ENCODE data around the gene DMD. TPM values are rescaled to one million over a fixed set of nuclear protein-coding genes. Genes with fewer than 3 reads are reported as not detected.

DMD gene
- polyA plus RNA-seq, 3 donors, result 0.23 TPM; not detected in 2

GRCh38 chrX:32687379-32687778 is 524.0 kb downstream of the DMD start:
- H3K27ac Mint-ChIP-seq, result no peak overlapping the region
- H3K27me3 ChIP-seq (ENCODE audit: control insufficient read depth in 2 of 2, insufficient read depth in 2 of 2, low read length in 2 of 2), result no peaks in the 10 kb centered on the region
- H3K4me2 ChIP-seq (replicated peaks; ENCODE audit: extremely low read depth, low read length, poor library complexity, severe bottlenecking), result no peak overlapping the region
- H3K9ac ChIP-seq (ENCODE audit: insufficient read depth, low read length, poor library complexity, severe bottlenecking), result no peak overlapping the region
- H3K9me3 Mint-ChIP-seq, result peaks cover 0 to 3% (median 0%) of the 10 kb centered on the region in 7 donors
- H3K36me3 Mint-ChIP-seq, result no peaks in the 10 kb centered on the region
- no peak overlapping the region for H3K4me3 Mint-ChIP-seq
- no peaks in the 10 kb centered on the region for H3K79me2 ChIP-seq (ENCODE audit: insufficient read depth, low read length)
- no peaks in the 10 kb centered on the region for H3K4me1 ChIP-seq (ENCODE audit: control insufficient read depth in 1 of 2, insufficient read depth in 2 of 2, low read length in 2 of 2)
- no CpG with 5 or more reads among the region's 1 CpG for WGBS (ENCODE audit: insufficient coverage)
- no peak overlapping the region for H3K4me3 ChIP-seq (replicated peaks in 1 of 3; ENCODE audit: low read depth in 2 of 3, low read length in 3 of 3)
- H2AFZ ChIP-seq (ENCODE audit: insufficient read depth, low read depth, low read length, poor library complexity, severe bottlenecking), result no peak overlapping the region
- no peaks in the 10 kb centered on the region for H3K4me1 Mint-ChIP-seq
- no peaks in the 10 kb centered on the region for H3K9me3 ChIP-seq (replicated peaks in 1 of 2; ENCODE audit: control insufficient read depth in 1 of 2, insufficient read depth in 1 of 2, low read length in 2 of 2)
- H3K27ac ChIP-seq (ENCODE audit: low read depth in 1 of 2, low read length in 2 of 2), result no peak overlapping the region
- no peak for DNase-seq
- H4K20me1 ChIP-seq (ENCODE audit: insufficient read depth, low read length), result no peaks in the 10 kb centered on the region
- H3K36me3 ChIP-seq (replicated peaks in 1 of 2; ENCODE audit: control insufficient read depth in 1 of 2, insufficient read depth in 2 of 2, low read length in 2 of 2), result no peaks in the 10 kb centered on the region
- intact Hi-C loops (cut with micrococcal nuclease), result no loop called here
- TF ChIP-seq CTCF (IDR thresholded peaks at IDR 0.05), result no peak
- no peaks in the 10 kb centered on the region for H3K27me3 Mint-ChIP-seq (ENCODE audit: low read depth in 3 of 3)

- no peaks in the 10 kb centered on the region for H3K9me3 Mint-ChIP-seq
Observed at GRCh38 chrX:32678487-32678886, 532.9 kb downstream of the DMD start.

More at GRCh38 chrX:32678487-32678886, 532.9 kb downstream of the DMD start:
- Histone ChIP-seq H4K20me1 (ENCODE audit: insufficient read depth, low read length) (no peaks in the 10 kb centered on the region), H3K36me3 (replicated peaks in 1 of 2; ENCODE audit: control insufficient read depth in 1 of 2, insufficient read depth in 2 of 2, low read length in 2 of 2) (no peaks in the 10 kb centered on the region), H3K9ac (ENCODE audit: insufficient read depth, low read length, poor library complexity, severe bottlenecking) (no peak overlapping the region), H2AFZ (ENCODE audit: insufficient read depth, low read depth, low read length, poor library complexity, severe bottlenecking) (no peak overlapping the region), H3K4me2 (replicated peaks; ENCODE audit: extremely low read depth, low read length, poor library complexity, severe bottlenecking) (no peak overlapping the region), H3K4me3 (replicated peaks in 1 of 3; ENCODE audit: low read depth in 2 of 3, low read length in 3 of 3) (no peak overlapping the region), H3K9me3 (replicated peaks in 1 of 2; ENCODE audit: control insufficient read depth in 1 of 2, insufficient read depth in 1 of 2, low read length in 2 of 2) (no peaks in the 10 kb centered on the region), H3K27me3 (ENCODE audit: control insufficient read depth in 2 of 2, insufficient read depth in 2 of 2, low read length in 2 of 2) (no peaks in the 10 kb centered on the region), H3K79me2 (ENCODE audit: insufficient read depth, low read length) (no peaks in the 10 kb centered on the region), H3K27ac (ENCODE audit: low read depth in 1 of 2, low read length in 2 of 2) (no peak overlapping the region), H3K4me1 (ENCODE audit: control insufficient read depth in 1 of 2, insufficient read depth in 2 of 2, low read length in 2 of 2) (no peaks in the 10 kb centered on the region)
- intact Hi-C loops (cut with micrococcal nuclease), result no loop called here
- WGBS (ENCODE audit: insufficient coverage), result no CpG with 5 or more reads among the region's 5 CpGs
- TF ChIP-seq CTCF (IDR thresholded peaks at IDR 0.05), result no peak
- no peak overlapping the region for H3K4me3 Mint-ChIP-seq
- peaks cover 0 to 1% (median 0%) of the 10 kb centered on the region in 3 donors for H3K27me3 Mint-ChIP-seq (ENCODE audit: low read depth in 3 of 3)
- no peak for DNase-seq
- H3K36me3 Mint-ChIP-seq, result no peaks in the 10 kb centered on the region
- H3K4me1 Mint-ChIP-seq, result no peaks in the 10 kb centered on the region
- no peak overlapping the region for H3K27ac Mint-ChIP-seq

Measured in CD14-positive monocyte (primary cell).